ENCODE results near the gene KNDC1.

Gene KNDC1

GRCh38 chr10:133245439-133246235, 85.6 kb downstream of the KNDC1 start:
- no peak for DNase-seq

GRCh38 chr10:133246236-133246626, 86.2 kb downstream of the KNDC1 start:
- DNase-seq: no peak

- no peak for DNase-seq
These were observed 87.8 kb downstream of the KNDC1 start for GRCh38 chr10:133247681-133248333.

- no peak for DNase-seq
These were observed 88.3 kb downstream of the KNDC1 start for GRCh38 chr10:133248334-133248715.

- DNase-seq: no peak
These were observed 89.2 kb downstream of the KNDC1 start for GRCh38 chr10:133249094-133249780.

GRCh38 chr10:133249975-133250754, 90.1 kb downstream of the KNDC1 start:
- DNase-seq: no peak

- no peak for DNase-seq
These were observed 91.6 kb downstream of the KNDC1 start for GRCh38 chr10:133251388-133252222.

GRCh38 chr10:133252223-133252552, 92.2 kb downstream of the KNDC1 start:
- no peak for DNase-seq

GRCh38 chr10:133253361-133253955, 93.4 kb downstream of the KNDC1 start:
- no peak for DNase-seq

- DNase-seq: no peak
These were observed 94.6 kb downstream of the KNDC1 start for GRCh38 chr10:133254421-133255120.

GRCh38 chr10:133255323-133255722, 95.3 kb downstream of the KNDC1 start:
- no peak for DNase-seq

GRCh38 chr10:133257489-133258065, 97.6 kb downstream of the KNDC1 start:
- no peak for DNase-seq

GRCh38 chr10:133258066-133258817, 98.2 kb downstream of the KNDC1 start:
- no peak for DNase-seq

GRCh38 chr10:133258818-133259601, 99.0 kb downstream of the KNDC1 start:
- no peak for DNase-seq

GRCh38 chr10:133259602-133259989, 99.6 kb downstream of the KNDC1 start:
- DNase-seq: no peak

GRCh38 chr10:133260895-133261725, 101.1 kb downstream of the KNDC1 start:
- no peak for DNase-seq

GRCh38 chr10:133261726-133262325, 101.8 kb downstream of the KNDC1 start:
- no peak for DNase-seq

- no peak for DNase-seq
These were observed 102.7 kb downstream of the KNDC1 start for GRCh38 chr10:133262696-133263095.
